ENCODE results near the gene UBE2B.

The UBE2B gene

GRCh38 chr5:134437340-134437846 is 66.0 kb downstream of the UBE2B start:
- DNase-seq (ENCODE audit: low read depth in 2 of 2, low spot score in 1 of 2): no peak

GRCh38 chr5:134437847-134438581 is 66.6 kb downstream of the UBE2B start:
- DNase-seq (ENCODE audit: low read depth in 2 of 2, low spot score in 1 of 2): no peak

GRCh38 chr5:134438721-134439123 is 67.4 kb downstream of the UBE2B start:
- DNase-seq (ENCODE audit: low read depth in 2 of 2, low spot score in 1 of 2): no peak

- no peak for DNase-seq (ENCODE audit: low read depth in 2 of 2, low spot score in 1 of 2)
Observed at GRCh38 chr5:134439210-134439654, 67.9 kb downstream of the UBE2B start.

GRCh38 chr5:134440201-134440755 is 68.9 kb downstream of the UBE2B start:
- DNase-seq (ENCODE audit: low read depth in 2 of 2, low spot score in 1 of 2): no peak
